MM.1S (cell line): ENCODE results near the gene STK16.

Experiments used
- EZH2 ChIP-seq: fragments of 300-600 bp; sonication (generic); optimal IDR thresholded peaks from 2 replicates; pipeline ENCODE3; 2017; ENCODE audit warnings: low read depth, mild to moderate bottlenecking, antibody characterized with exemption, low read length, mixed read lengths
- EZH2phosphoT487 ChIP-seq: fragments of 300-600 bp; sonication (generic); IDR thresholded peaks from 2 replicates; pipeline ENCODE4 v1.6.1; 2018; ENCODE audit warnings: antibody characterized with exemption, low read length
- TF ChIP-seq, protein P1 (sequence below): fragments of 300-600 bp; sonication (generic); IDR thresholded peaks from 2 replicates; pipeline ENCODE4 v1.5.1; 2016; ENCODE audit warnings: antibody characterized with exemption, low read length, mixed read lengths

DNA sequence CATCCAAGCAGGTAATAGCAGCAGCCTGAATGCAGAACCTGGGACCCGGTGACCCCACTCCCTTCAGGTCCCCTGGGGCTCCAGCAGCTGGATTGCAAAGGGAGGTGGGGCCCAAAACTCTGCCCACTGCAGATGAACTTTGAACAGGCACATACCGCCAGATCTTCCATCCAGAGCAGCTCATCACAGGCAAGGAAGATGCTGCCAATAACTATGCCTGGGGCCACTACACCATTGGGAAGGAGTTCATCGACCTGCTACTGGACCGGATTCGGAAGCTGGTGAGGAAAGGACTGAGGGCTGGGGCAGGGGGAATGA, 24.7 kb downstream of the STK16 start:
- TF ChIP-seq, protein P1, sequence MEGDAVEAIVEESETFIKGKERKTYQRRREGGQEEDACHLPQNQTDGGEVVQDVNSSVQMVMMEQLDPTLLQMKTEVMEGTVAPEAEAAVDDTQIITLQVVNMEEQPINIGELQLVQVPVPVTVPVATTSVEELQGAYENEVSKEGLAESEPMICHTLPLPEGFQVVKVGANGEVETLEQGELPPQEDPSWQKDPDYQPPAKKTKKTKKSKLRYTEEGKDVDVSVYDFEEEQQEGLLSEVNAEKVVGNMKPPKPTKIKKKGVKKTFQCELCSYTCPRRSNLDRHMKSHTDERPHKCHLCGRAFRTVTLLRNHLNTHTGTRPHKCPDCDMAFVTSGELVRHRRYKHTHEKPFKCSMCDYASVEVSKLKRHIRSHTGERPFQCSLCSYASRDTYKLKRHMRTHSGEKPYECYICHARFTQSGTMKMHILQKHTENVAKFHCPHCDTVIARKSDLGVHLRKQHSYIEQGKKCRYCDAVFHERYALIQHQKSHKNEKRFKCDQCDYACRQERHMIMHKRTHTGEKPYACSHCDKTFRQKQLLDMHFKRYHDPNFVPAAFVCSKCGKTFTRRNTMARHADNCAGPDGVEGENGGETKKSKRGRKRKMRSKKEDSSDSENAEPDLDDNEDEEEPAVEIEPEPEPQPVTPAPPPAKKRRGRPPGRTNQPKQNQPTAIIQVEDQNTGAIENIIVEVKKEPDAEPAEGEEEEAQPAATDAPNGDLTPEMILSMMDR, result no peak
- TF ChIP-seq EZH2, result no peak
- TF ChIP-seq EZH2phosphoT487, result no peak
